WERI-Rb-1 (cell line): ENCODE data around the gene GALNT5.
"Not testable (repeated sequence)": the region's sequence is repeated elsewhere in the genome, so short reads cannot be mapped to it uniquely, and the experiment has no call there.

ENCODE experiments used
- DNase-seq: peaks from one replicate; pipeline ENCODE4 v3.0.0-alpha.2; 2020
- H3K27ac ChIP-seq: fragments of 250-450 bp; sonication (Bioruptor Pico); 2 replicates; pipeline ENCODE4 v1.5.1; 2020; ENCODE audit warnings: mild to moderate bottlenecking, moderate library complexity
- H3K27me3 ChIP-seq: fragments of 250-450 bp; sonication (Bioruptor Pico); 2 replicates; pipeline ENCODE4 v1.5.1; 2021; ENCODE audit warnings: mild to moderate bottlenecking, low read depth, moderate library complexity; ENCODE audit not compliant: insufficient read depth, severe bottlenecking
- H3K36me3 ChIP-seq: fragments of 250-450 bp; sonication (Bioruptor Pico); 2 replicates; pipeline ENCODE4 v1.5.1; 2020; ENCODE audit warnings: mild to moderate bottlenecking, moderate library complexity
- H3K4me3 ChIP-seq: 2 replicates; pipeline ENCODE4 v1.5.1; 2011; ENCODE audit warnings: low read depth, mild to moderate bottlenecking, control low read depth, low read length
- H3K9me3 ChIP-seq: fragments of 250-450 bp; sonication (Bioruptor Pico); 2 replicates; pipeline ENCODE4 v1.5.1; 2021; ENCODE audit warnings: mild to moderate bottlenecking, moderate library complexity; ENCODE audit not compliant: severe bottlenecking
- CTCF ChIP-seq: IDR thresholded peaks from 2 replicates; pipeline ENCODE4 v1.5.1; 2011; ENCODE audit warnings: low read depth, mild to moderate bottlenecking, control low read depth, inconsistent platforms, low read length

The GALNT5 gene

GRCh38 chr2:157334335-157334734 lies 76.8 kb downstream of the GALNT5 start:
- H3K9me3 ChIP-seq: no peaks in the 10 kb centered on the region
- H3K36me3 ChIP-seq: no peaks in the 10 kb centered on the region
- TF ChIP-seq CTCF: no peak
- H3K4me3 ChIP-seq: no peak overlapping the region
- no peaks in the 10 kb centered on the region for H3K27me3 ChIP-seq
- no peak overlapping the region for H3K27ac ChIP-seq
- DNase-seq: no peak

GRCh38 chr2:157334797-157335196 lies 77.3 kb downstream of the GALNT5 start:
- Histone ChIP-seq H3K9me3 (no peaks in the 10 kb centered on the region), H3K27me3 (no peaks in the 10 kb centered on the region), H3K4me3 (no peak overlapping the region), H3K27ac (no peak overlapping the region), H3K36me3 (no peaks in the 10 kb centered on the region)
- no peak for DNase-seq
- TF ChIP-seq CTCF: no peak

- Histone ChIP-seq H3K27me3 (no peaks in the 10 kb centered on the region), H3K4me3 (no peak overlapping the region), H3K27ac (no peak overlapping the region), H3K36me3 (no peaks in the 10 kb centered on the region), H3K9me3 (no peaks in the 10 kb centered on the region)
- peak; percentile 54 for TF ChIP-seq CTCF
- DNase-seq: peak; percentile 28
Measured at GRCh38 chr2:157336137-157337010, 78.9 kb downstream of the GALNT5 start.

- DNase-seq: no peak
- Histone ChIP-seq H3K27ac (no peak overlapping the region), H3K27me3 (no peaks in the 10 kb centered on the region), H3K36me3 (no peaks in the 10 kb centered on the region), H3K9me3 (no peaks in the 10 kb centered on the region), H3K4me3 (no peak overlapping the region)
- TF ChIP-seq CTCF: no peak
Measured at GRCh38 chr2:157337978-157338377, 80.5 kb downstream of the GALNT5 start.

- Histone ChIP-seq H3K27me3 (no peaks in the 10 kb centered on the region), H3K4me3 (no peak overlapping the region), H3K27ac (no peak overlapping the region), H3K9me3 (no peaks in the 10 kb centered on the region), H3K36me3 (no peaks in the 10 kb centered on the region)
- DNase-seq: no peak
- TF ChIP-seq CTCF: no peak
Measured at GRCh38 chr2:157339965-157340655, 82.6 kb downstream of the GALNT5 start.

GRCh38 chr2:157341381-157341780 lies 83.9 kb downstream of the GALNT5 start:
- H3K36me3 ChIP-seq, H3K27me3 ChIP-seq, H3K27ac ChIP-seq, H3K4me3 ChIP-seq, DNase-seq, H3K9me3 ChIP-seq: not testable (repeated sequence)
